ENCODE data around the gene PCAT7. TPM values are rescaled to one million over a fixed set of nuclear protein-coding genes. Genes with fewer than 3 reads are reported as not detected.

PCAT7 gene
- total RNA-seq, 1 experiment from 2014 or later, result 4.0 TPM

DNA sequence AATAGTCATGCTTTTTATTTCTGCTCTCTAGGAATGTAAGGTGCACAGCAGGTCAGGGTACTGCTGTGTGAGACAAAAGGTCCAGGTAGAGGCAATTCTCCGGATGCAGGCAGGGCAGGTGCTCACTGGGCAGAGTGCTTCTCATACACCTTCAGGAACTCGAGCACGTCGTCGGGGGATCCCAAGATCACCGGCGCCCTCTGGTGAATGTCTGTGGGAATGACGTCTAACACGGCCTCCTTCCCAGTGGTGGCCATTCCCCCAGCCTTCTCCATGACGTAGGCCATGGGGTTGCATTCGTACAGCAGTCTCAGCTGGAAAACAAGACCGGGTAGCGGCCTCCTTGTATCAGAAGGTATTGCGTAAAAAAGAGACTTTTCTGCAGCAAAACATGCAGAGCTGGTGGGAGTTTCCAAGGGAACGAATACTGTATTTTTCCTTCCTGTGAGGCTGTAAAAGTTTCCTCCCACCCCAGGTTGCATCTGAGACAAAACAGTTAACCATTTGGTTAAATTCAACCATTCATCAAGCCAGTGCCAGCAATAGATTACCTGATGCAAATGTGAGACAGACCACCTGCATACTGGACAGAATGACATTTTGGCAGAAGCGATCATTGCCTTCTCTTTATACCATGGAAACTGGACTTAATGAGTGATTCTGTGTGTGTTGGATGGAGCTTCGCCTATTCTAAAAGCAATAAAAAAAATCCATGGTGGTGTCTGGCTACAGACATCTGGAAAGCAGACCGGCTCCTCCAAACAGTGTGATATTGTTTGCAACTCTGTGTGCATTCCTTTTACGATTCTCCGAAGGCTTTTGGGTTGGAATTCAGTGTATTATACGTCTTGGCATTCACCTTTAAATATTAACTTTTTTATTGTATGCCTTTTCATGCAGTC is 48.6 kb downstream of the PCAT7 start:
- no peak overlapping the region for H3K9ac ChIP-seq (ENCODE audit: extremely low read depth, insufficient read length, low read length)
- no peak overlapping the region for H2BK20ac ChIP-seq (ENCODE audit: low read depth, low read length, poor library complexity, severe bottlenecking)
- Mint-ChIP-seq H3K4me1 (peaks cover 15 to 28% of the 10 kb centered on the region in 2 experiments), H3K36me3 (ENCODE audit: insufficient read depth in 1 of 3, low read depth in 3 of 3) (no peaks in the 10 kb centered on the region), H3K27me3 (ENCODE audit: low read depth) (peaks cover 28% of the 10 kb centered on the region), H3K9me3 (no peaks in the 10 kb centered on the region), H3K4me3 (no peak overlapping the region; a peak in 1 of 5 replicates), H3K27ac (no peak overlapping the region)
- no peak overlapping the region for H2BK5ac ChIP-seq (ENCODE audit: insufficient read length, low read length)
- H4K20me1 ChIP-seq (ENCODE audit: control insufficient read depth, insufficient read depth, insufficient read length), result no peaks in the 10 kb centered on the region
- H2BK120ac ChIP-seq (ENCODE audit: low read depth, low read length, poor library complexity, severe bottlenecking), result no peak overlapping the region
- no peak overlapping the region for H3K18ac ChIP-seq (ENCODE audit: insufficient read length, low read depth, low read length)
- no peak overlapping the region for H2BK15ac ChIP-seq (ENCODE audit: low read depth, low read length)
- no peak overlapping the region for H3K23ac ChIP-seq (ENCODE audit: insufficient read length, low read depth, low read length)
- no CpG with 5 or more reads among the region's 21 CpGs for WGBS (ENCODE audit: extremely low coverage, insufficient read length, low lambda C conversion rate)
- H3K9me3 ChIP-seq (ENCODE audit: control insufficient read depth, low read depth, low read length), result no peaks in the 10 kb centered on the region
- H2AFZ ChIP-seq (ENCODE audit: low read length), result no peak overlapping the region
- DNase-seq, result peak; percentile 91
- H4K8ac ChIP-seq (replicated peaks; ENCODE audit: insufficient read length, low read depth, low read length), result no peak overlapping the region
- no peak overlapping the region for H3K14ac ChIP-seq (ENCODE audit: insufficient read depth, low read length)
- TF ChIP-seq, protein P1, sequence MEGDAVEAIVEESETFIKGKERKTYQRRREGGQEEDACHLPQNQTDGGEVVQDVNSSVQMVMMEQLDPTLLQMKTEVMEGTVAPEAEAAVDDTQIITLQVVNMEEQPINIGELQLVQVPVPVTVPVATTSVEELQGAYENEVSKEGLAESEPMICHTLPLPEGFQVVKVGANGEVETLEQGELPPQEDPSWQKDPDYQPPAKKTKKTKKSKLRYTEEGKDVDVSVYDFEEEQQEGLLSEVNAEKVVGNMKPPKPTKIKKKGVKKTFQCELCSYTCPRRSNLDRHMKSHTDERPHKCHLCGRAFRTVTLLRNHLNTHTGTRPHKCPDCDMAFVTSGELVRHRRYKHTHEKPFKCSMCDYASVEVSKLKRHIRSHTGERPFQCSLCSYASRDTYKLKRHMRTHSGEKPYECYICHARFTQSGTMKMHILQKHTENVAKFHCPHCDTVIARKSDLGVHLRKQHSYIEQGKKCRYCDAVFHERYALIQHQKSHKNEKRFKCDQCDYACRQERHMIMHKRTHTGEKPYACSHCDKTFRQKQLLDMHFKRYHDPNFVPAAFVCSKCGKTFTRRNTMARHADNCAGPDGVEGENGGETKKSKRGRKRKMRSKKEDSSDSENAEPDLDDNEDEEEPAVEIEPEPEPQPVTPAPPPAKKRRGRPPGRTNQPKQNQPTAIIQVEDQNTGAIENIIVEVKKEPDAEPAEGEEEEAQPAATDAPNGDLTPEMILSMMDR (conservative IDR thresholded peaks at IDR 0.05), result peak; percentile 89
- no peaks in the 10 kb centered on the region for H3K79me1 ChIP-seq (ENCODE audit: insufficient read depth, low read depth, low read length, poor library complexity, severe bottlenecking)
- H3K27ac ChIP-seq (ENCODE audit: insufficient read length, low read depth, low read length), result no peak overlapping the region
- H3K56ac ChIP-seq (ENCODE audit: insufficient read length, low read depth, low read length), result no peak overlapping the region
- no peak overlapping the region for H4K5ac ChIP-seq (ENCODE audit: insufficient read length, low read depth, low read length)
- H3T11ph ChIP-seq (ENCODE audit: low read length), result no peak overlapping the region
- no peak overlapping the region for H2BK12ac ChIP-seq (ENCODE audit: insufficient read length, low read depth, low read length)
- H3K4me1 ChIP-seq (ENCODE audit: insufficient read depth, low read length), result no peaks in the 10 kb centered on the region; the same call in 1 of the 2 replicates
- H3K27me3 ChIP-seq (ENCODE audit: insufficient read depth, low read length), result no peaks in the 10 kb centered on the region
- no peak overlapping the region for H2AK5ac ChIP-seq (ENCODE audit: insufficient read length, low read length)
- H3K4ac ChIP-seq (ENCODE audit: low read depth, low read length), result no peak overlapping the region
- no peaks in the 10 kb centered on the region for H3K79me2 ChIP-seq (ENCODE audit: insufficient read depth, low read length)
- H4K91ac ChIP-seq (ENCODE audit: insufficient read length, low read depth, low read length), result no peak overlapping the region
- no peak overlapping the region for H3K4me2 ChIP-seq (ENCODE audit: insufficient read depth, insufficient read length, low read length)
- no peaks in the 10 kb centered on the region for H3K23me2 ChIP-seq (ENCODE audit: insufficient read length, low read depth, low read length, poor library complexity, severe bottlenecking)
